SU-DHL-6 (cell line): ENCODE results near the gene SIX4.
A peak's percentile ranks its signal among the peaks of the same experiment; 100 is the strongest.
"Not testable (repeated sequence)": the region's sequence is repeated elsewhere in the genome, so short reads cannot be mapped to it uniquely, and the experiment has no call there.

Experiments
- H2AFZ ChIP-seq: fragments of 200-600 bp; sonication (generic); 2 replicates; pipeline ENCODE4 v1.6.1; 2014; ENCODE audit warnings: low read depth, mild to moderate bottlenecking, moderate library complexity, mixed read lengths, antibody characterized with exemption, low read length; ENCODE audit not compliant: severe bottlenecking
- H3F3A ChIP-seq: fragments of 200-600 bp; shearing (Covaris generic); 2 replicates; pipeline ENCODE4 v1.6.0; 2016; ENCODE audit warnings: antibody characterized with exemption, mild to moderate bottlenecking; ENCODE audit not compliant: insufficient read depth
- H3K27ac ChIP-seq: fragments of 200-600 bp; sonication (generic); 2 replicates; pipeline ENCODE4 v1.5.1; 2016; ENCODE audit warnings: low read depth, mild to moderate bottlenecking, low read length, moderate library complexity, mixed read lengths
- H3K27me3 ChIP-seq: fragments of 200-600 bp; sonication (generic), shearing (Covaris generic); 2 replicates; pipeline ENCODE4 v1.6.0; 2014; ENCODE audit warnings: mild to moderate bottlenecking, low read length
- H3K36me3 ChIP-seq: fragments of 200-600 bp; sonication (generic); 2 replicates; pipeline ENCODE4 v1.6.1; 2014; ENCODE audit warnings: mild to moderate bottlenecking, low read length, mixed read lengths
- H3K4me2 ChIP-seq: fragments of 300-600, 200-600 bp; shearing (Covaris generic), sonication (generic); 2 replicates; pipeline ENCODE4 v1.6.0; 2014; ENCODE audit warnings: low read length, low read depth, mild to moderate bottlenecking; ENCODE audit not compliant: poor library complexity, severe bottlenecking
- H3K4me3 ChIP-seq: fragments of 200-600 bp; sonication (generic); 2 replicates; pipeline ENCODE4 v1.5.1; 2014; ENCODE audit warnings: antibody characterized with exemption, low read length, mild to moderate bottlenecking, mixed read lengths; ENCODE audit not compliant: insufficient read depth, poor library complexity, severe bottlenecking
- H3K79me2 ChIP-seq: fragments of 200-600 bp; sonication (generic); 2 replicates; pipeline ENCODE4 v1.6.1; 2014; ENCODE audit warnings: mild to moderate bottlenecking, low read length, moderate library complexity; ENCODE audit not compliant: insufficient read depth
- H3K9ac ChIP-seq: fragments of 200-600 bp; sonication (generic); 2 replicates; pipeline ENCODE4 v1.7.0; 2014; ENCODE audit warnings: mild to moderate bottlenecking, low read length
- H3K9me2 ChIP-seq: fragments of 200-600 bp; sonication (generic); replicated peaks from 2 replicates; pipeline ENCODE4 v1.6.1; 2014; ENCODE audit warnings: low read length; ENCODE audit not compliant: insufficient read depth
- H3K9me3 ChIP-seq: fragments of 200-600 bp; sonication (generic); 2 replicates; pipeline ENCODE4 v1.6.1; 2014; ENCODE audit warnings: low read length, mixed read lengths; ENCODE audit not compliant: insufficient read depth
- H4K20me1 ChIP-seq: fragments of 200-600 bp; sonication (generic); 2 replicates; pipeline ENCODE4 v1.6.1; 2014; ENCODE audit warnings: low read depth, mild to moderate bottlenecking, antibody characterized with exemption, low read length, moderate library complexity, mixed read lengths
- EZH2phosphoT487 ChIP-seq: fragments of 200-600 bp; sonication (generic), shearing (Covaris generic); conservative IDR thresholded peaks from 2 replicates; pipeline ENCODE4 v1.6.1; 2018; ENCODE audit warnings: mild to moderate bottlenecking, antibody characterized with exemption, low read length, moderate library complexity, mixed read lengths
- TF ChIP-seq, protein P1 (sequence below): fragments of 200-600 bp; sonication (generic); IDR thresholded peaks from one replicate; pipeline ENCODE4 v1.5.1; 2017; ENCODE audit warnings: antibody characterized with exemption, mild to moderate bottlenecking, low read length, moderate library complexity; ENCODE audit not compliant: insufficient read depth, poor library complexity, severe bottlenecking

SIX4 gene

GRCh38 chr14:60732840-60733483 lies 8.8 kb upstream of the SIX4 start:
- Histone ChIP-seq H4K20me1 (no peaks in the 10 kb centered on the region), H3K9me2 (no peaks in the 10 kb centered on the region), H3K4me3 (no peak overlapping the region), H3F3A (peaks cover 6% of the 10 kb centered on the region; the same call in 1 of the 2 replicates), H3K9me3 (no peaks in the 10 kb centered on the region), H3K9ac (no peak overlapping the region), H3K36me3 (no peaks in the 10 kb centered on the region), H3K27me3 (no peaks in the 10 kb centered on the region), H3K79me2 (peaks cover 33% of the 10 kb centered on the region), H3K4me2 (no peak overlapping the region), H3K27ac (no peak overlapping the region), H2AFZ (no peak overlapping the region)
- TF ChIP-seq EZH2phosphoT487, result no peak
- TF ChIP-seq, protein P1, sequence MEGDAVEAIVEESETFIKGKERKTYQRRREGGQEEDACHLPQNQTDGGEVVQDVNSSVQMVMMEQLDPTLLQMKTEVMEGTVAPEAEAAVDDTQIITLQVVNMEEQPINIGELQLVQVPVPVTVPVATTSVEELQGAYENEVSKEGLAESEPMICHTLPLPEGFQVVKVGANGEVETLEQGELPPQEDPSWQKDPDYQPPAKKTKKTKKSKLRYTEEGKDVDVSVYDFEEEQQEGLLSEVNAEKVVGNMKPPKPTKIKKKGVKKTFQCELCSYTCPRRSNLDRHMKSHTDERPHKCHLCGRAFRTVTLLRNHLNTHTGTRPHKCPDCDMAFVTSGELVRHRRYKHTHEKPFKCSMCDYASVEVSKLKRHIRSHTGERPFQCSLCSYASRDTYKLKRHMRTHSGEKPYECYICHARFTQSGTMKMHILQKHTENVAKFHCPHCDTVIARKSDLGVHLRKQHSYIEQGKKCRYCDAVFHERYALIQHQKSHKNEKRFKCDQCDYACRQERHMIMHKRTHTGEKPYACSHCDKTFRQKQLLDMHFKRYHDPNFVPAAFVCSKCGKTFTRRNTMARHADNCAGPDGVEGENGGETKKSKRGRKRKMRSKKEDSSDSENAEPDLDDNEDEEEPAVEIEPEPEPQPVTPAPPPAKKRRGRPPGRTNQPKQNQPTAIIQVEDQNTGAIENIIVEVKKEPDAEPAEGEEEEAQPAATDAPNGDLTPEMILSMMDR, result no peak

DNA sequence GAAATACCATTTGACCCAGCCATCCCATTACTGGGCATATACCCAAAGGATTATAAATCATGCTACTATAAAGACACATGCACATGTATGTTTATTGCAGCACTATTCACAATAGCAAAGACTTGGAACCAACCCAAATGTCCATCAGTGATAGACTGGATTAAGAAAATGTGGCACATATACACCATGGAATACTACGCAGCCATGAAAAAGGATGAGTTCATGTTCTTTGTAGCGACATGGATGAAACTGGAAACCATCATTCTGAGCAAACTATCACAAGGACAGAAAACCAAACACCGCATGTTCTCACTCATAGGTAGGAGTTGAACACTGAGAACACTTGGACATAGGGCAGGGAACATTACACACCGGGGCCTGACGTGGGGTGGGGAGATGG lies 7.1 kb upstream of the SIX4 start:
- H3K79me2 ChIP-seq, result peaks cover 17% of the 10 kb centered on the region
- not testable (repeated sequence) for H3K27me3 ChIP-seq, H3F3A ChIP-seq, H3K4me3 ChIP-seq, H3K9me3 ChIP-seq, H4K20me1 ChIP-seq, H3K9me2 ChIP-seq, H3K4me2 ChIP-seq, H3K36me3 ChIP-seq, H3K9ac ChIP-seq, H2AFZ ChIP-seq, H3K27ac ChIP-seq

DNA sequence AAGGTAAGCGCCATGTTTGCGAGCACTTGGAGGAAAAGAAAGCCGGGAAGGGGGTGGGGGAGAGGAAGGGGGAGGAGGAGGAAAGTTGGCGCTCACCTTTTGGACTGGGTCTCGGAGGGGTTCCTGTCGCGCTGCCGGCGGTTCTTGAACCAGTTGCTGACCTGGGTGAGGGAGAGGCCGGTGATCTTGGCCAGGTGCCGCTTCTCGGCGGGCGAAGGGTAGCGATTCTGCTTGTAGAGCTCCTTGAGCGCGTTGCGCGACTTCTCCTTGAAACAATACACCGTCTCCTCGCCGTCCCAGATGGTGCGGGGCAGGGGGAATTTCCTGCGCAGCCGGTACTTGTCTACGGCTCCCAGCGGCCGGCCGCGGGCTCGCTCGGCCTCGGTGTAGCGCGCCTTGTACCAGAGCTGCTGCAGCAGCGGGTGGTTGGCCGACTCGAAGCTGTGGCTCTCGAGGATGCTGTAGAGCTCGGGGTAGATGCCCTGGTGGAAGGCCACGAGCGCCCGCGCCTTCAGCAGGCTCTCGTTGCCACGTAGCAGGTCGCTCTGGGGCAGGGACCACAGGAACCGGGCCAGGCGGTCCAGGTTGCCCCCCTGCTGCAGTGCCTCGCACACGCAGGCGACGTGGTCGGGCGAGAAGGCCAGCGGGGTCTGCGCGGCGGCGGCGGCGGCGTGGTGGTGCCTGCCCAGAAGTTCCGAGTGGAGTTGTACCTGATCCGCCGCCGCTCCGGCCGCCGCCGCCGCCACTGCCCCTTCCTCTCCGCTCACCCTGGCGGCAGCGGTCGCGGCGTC lies 840 bp downstream of the SIX4 start:
- Histone ChIP-seq H3K4me2 (peak overlapping the region; percentile 94), H3F3A (no peaks in the 10 kb centered on the region), H3K9me2 (no peaks in the 10 kb centered on the region), H3K9ac (peak overlapping the region; percentile 51), H3K36me3 (no peaks in the 10 kb centered on the region), H3K79me2 (no peaks in the 10 kb centered on the region), H3K4me3 (peak overlapping the region; percentile 71), H4K20me1 (no peaks in the 10 kb centered on the region), H3K27me3 (no peaks in the 10 kb centered on the region), H3K9me3 (no peaks in the 10 kb centered on the region), H2AFZ (peak overlapping the region; percentile 91), H3K27ac (no peak overlapping the region)
- TF ChIP-seq, protein P1, result no peak
- no peak for TF ChIP-seq EZH2phosphoT487
